IMR-90 (cell line): ENCODE measurements around the gene GNG7. TPM values are rescaled to one million over a fixed set of nuclear protein-coding genes. Genes with fewer than 3 reads are reported as not detected.

ENCODE experiments used
- ATAC-seq: fragments of 200-7000 bp; cut with Tn5 transposase; 2 replicates; pipeline ENCODE4 v1.9.1; 2020; ENCODE audit warnings: low read depth, mild to moderate bottlenecking, moderate library complexity
- BruUV-seq: library from RNA; stranded (reverse); fragments of 400-500 nt; replicated peaks from 2 replicates; lab custom pipeline; 2021; lab: Mats Ljungman, UMichigan
- CTCF ChIA-PET: fragments of 300-600 bp; formaldehyde crosslinking; extraction: SDS; loops from one replicate; lab custom pipeline; 2021; ENCODE audit warnings: antibody characterized with exemption; lab: Yijun Ruan, JAX
- POLR2A ChIA-PET: fragments of 300-600 bp; sonication (Branson Sonifier 250); formaldehyde crosslinking; loops from one replicate; lab custom pipeline; 2022; ENCODE audit warnings: antibody characterized with exemption; ENCODE audit not compliant: unreplicated experiment; lab: Charles Lee
- DNase-seq: peaks from one replicate; pipeline ENCODE4 v3.0.0; 2013
- H2AFZ ChIP-seq: replicated peaks from 2 replicates; pipeline ENCODE3; 2013; ENCODE audit warnings: low read length, mild to moderate bottlenecking; ENCODE audit not compliant: poor library complexity
- H2AK5ac ChIP-seq: 2 replicates; pipeline ENCODE4 v1.6.1; 2013; ENCODE audit warnings: low read depth, low read length, inconsistent platforms
- H2AK9ac ChIP-seq: replicated peaks from 2 replicates; pipeline ENCODE3; 2013; ENCODE audit warnings: mild to moderate bottlenecking, low read depth, low read length, moderate library complexity; ENCODE audit not compliant: poor library complexity
- H2BK120ac ChIP-seq: 2 replicates; pipeline ENCODE4 v1.6.1; 2013; ENCODE audit warnings: low read depth, low read length, inconsistent platforms
- H2BK15ac ChIP-seq: 3 replicates; pipeline ENCODE4 v1.6.1; 2013; ENCODE audit warnings: low read depth, low read length, inconsistent platforms
- H2BK20ac ChIP-seq: 2 replicates; pipeline ENCODE4 v1.6.1; 2013; ENCODE audit warnings: low read depth, mild to moderate bottlenecking, inconsistent platforms, low read length, moderate library complexity
- H2BK5ac ChIP-seq: 2 replicates; pipeline ENCODE4 v1.6.1; 2013; ENCODE audit warnings: mild to moderate bottlenecking, low read depth, low read length, inconsistent platforms; ENCODE audit not compliant: poor library complexity, severe bottlenecking
- H3K14ac ChIP-seq: replicated peaks from 2 replicates; pipeline ENCODE4 v1.6.1; 2013; ENCODE audit warnings: low read depth, low read length, inconsistent platforms
- H3K18ac ChIP-seq: 2 replicates; pipeline ENCODE4 v1.6.1; 2013; ENCODE audit warnings: low read depth, low read length, control low read depth
- H3K23ac ChIP-seq: 2 replicates; pipeline ENCODE4 v1.6.1; 2013; ENCODE audit warnings: low read depth, low read length, inconsistent platforms
- H3K27ac ChIP-seq: 2 replicates; pipeline ENCODE4 v1.5.1; 2013; ENCODE audit warnings: mild to moderate bottlenecking, control low read depth, low read length; ENCODE audit not compliant: insufficient read depth
- H3K27me3 ChIP-seq: 2 replicates; pipeline ENCODE4 v1.6.1; 2013; ENCODE audit warnings: low read length; ENCODE audit not compliant: control insufficient read depth, insufficient read depth
- H3K36me3 ChIP-seq: 2 replicates; pipeline ENCODE4 v1.6.1; 2013; ENCODE audit warnings: low read length, mixed read lengths; ENCODE audit not compliant: control insufficient read depth, insufficient read depth
- H3K4ac ChIP-seq: 2 replicates; pipeline ENCODE4 v1.6.1; 2013; ENCODE audit warnings: low read depth, low read length, inconsistent platforms
- H3K4me1 ChIP-seq: 2 replicates; pipeline ENCODE4 v1.6.1; 2013; ENCODE audit warnings: low read length, mixed read lengths; ENCODE audit not compliant: control insufficient read depth, insufficient read depth
- H3K4me2 ChIP-seq: 2 replicates; pipeline ENCODE4 v1.6.1; 2013; ENCODE audit warnings: low read depth, mild to moderate bottlenecking, control low read depth, low read length, moderate library complexity
- H3K4me3 ChIP-seq: 2 replicates; pipeline ENCODE4 v1.5.1; 2013; ENCODE audit warnings: low read depth, mild to moderate bottlenecking, control low read depth, low read length, moderate library complexity; ENCODE audit not compliant: insufficient read depth
- H3K56ac ChIP-seq: 2 replicates; pipeline ENCODE4 v1.6.1; 2013; ENCODE audit warnings: low read length, inconsistent platforms; ENCODE audit not compliant: insufficient read depth; ENCODE audit errors: extremely low read depth
- H3K79me1 ChIP-seq, 2 experiments: 2 replicates each; pipeline ENCODE4 v1.6.1; 2013; ENCODE audit warnings: low read length in 2 of 2, inconsistent platforms in 1 of 2, low read depth in 1 of 2
- H3K9ac ChIP-seq: 2 replicates; pipeline ENCODE4 v1.6.1; 2013; ENCODE audit warnings: low read depth, low read length, control low read depth
- H3K9me1 ChIP-seq: 2 replicates; pipeline ENCODE4 v1.6.1; 2013; ENCODE audit warnings: low read length, inconsistent platforms; ENCODE audit not compliant: insufficient read depth
- H3K9me3 ChIP-seq: 2 replicates; pipeline ENCODE4 v1.6.1; 2013; ENCODE audit warnings: low read length; ENCODE audit not compliant: control insufficient read depth, insufficient read depth
- H4K20me1 ChIP-seq: 2 replicates; pipeline ENCODE4 v1.6.1; 2013; ENCODE audit warnings: low read length, inconsistent platforms; ENCODE audit not compliant: insufficient read depth
- H4K5ac ChIP-seq: 2 replicates; pipeline ENCODE4 v1.6.1; 2013; ENCODE audit warnings: mild to moderate bottlenecking, low read depth, low read length, control low read depth
- H4K8ac ChIP-seq, 2 experiments: 2 replicates each; pipeline ENCODE4 v1.6.1; 2013; ENCODE audit warnings: low read depth in 2 of 2, low read length in 2 of 2, control low read depth in 1 of 2, inconsistent platforms in 1 of 2
- H4K91ac ChIP-seq: 2 replicates; pipeline ENCODE4 v1.6.1; 2013; ENCODE audit warnings: low read depth, low read length, inconsistent platforms; ENCODE audit not compliant: insufficient read depth
- CEBPB ChIP-seq: IDR thresholded peaks from 2 replicates; pipeline ENCODE4 v1.6.1; 2012; ENCODE audit warnings: low read depth, low read length, improper control_type of control experiment
- CHD1 ChIP-seq: IDR thresholded peaks from 2 replicates; pipeline ENCODE4 v1.6.1; 2012; ENCODE audit warnings: low read depth, low read length, improper control_type of control experiment
- CTCF ChIP-seq: conservative IDR thresholded peaks from 2 replicates; pipeline ENCODE4 v1.5.1; 2012; ENCODE audit warnings: mild to moderate bottlenecking, low read depth, low read length, improper control_type of control experiment
- MAZ ChIP-seq: IDR thresholded peaks from 2 replicates; pipeline ENCODE4 v1.6.1; 2012; ENCODE audit warnings: low read depth, mild to moderate bottlenecking, low read length, improper control_type of control experiment, moderate library complexity, borderline replicate concordance
- MXI1 ChIP-seq: IDR thresholded peaks from 2 replicates; pipeline ENCODE4 v1.6.1; 2012; ENCODE audit warnings: low read depth, mild to moderate bottlenecking, low read length, moderate library complexity, borderline replicate concordance
- POLR2A ChIP-seq: IDR thresholded peaks from 2 replicates; pipeline ENCODE4 v1.6.1; 2012; ENCODE audit warnings: mild to moderate bottlenecking, low read depth, low read length
- SMC3 ChIP-seq: fragments of 150-350 bp; IDR thresholded peaks from 2 replicates; pipeline ENCODE4 v1.6.1; 2016; ENCODE audit warnings: low read depth, mild to moderate bottlenecking, antibody characterized with exemption, low read length, moderate library complexity
- USF2 ChIP-seq: fragments of 150-350 bp; IDR thresholded peaks from 2 replicates; pipeline ENCODE4 v1.6.1; 2017; ENCODE audit warnings: mild to moderate bottlenecking, antibody characterized with exemption, low read length, low read depth
- WGBS, 2 experiments: methylation state at CpG; one replicate each; pipeline versions ENCODE4 v1.1.5 to v1.1.7; 2013; ENCODE audit warnings: missing lambda C conversion rate in 2 of 2; ENCODE audit not compliant: insufficient read length in 1 of 2; ENCODE audit errors: extremely low coverage in 2 of 2; 5-methylcytosine and 5-hydroxymethylcytosine counted together
- dilution Hi-C: fragments of 300-500 bp; cut with HindIII; formaldehyde crosslinking; loops from one replicate; pipeline ENCODE4 v1.14.3; 2018; ENCODE audit warnings: low sequenced_read_pairs; ENCODE audit not compliant: unreplicated experiment
- in situ Hi-C: fragments of 300-500 bp; cut with MboI; formaldehyde crosslinking; loops from 3 replicates; pipeline ENCODE4 v1.14.3; 2019; ENCODE audit warnings: low sequenced_read_pairs, inconsistent platforms, mixed read lengths
- intact Hi-C: fragments of 100-400 bp; cut with micrococcal nuclease; formaldehyde crosslinking; loops from 2 replicates; pipeline ENCODE4 v1.10.0; 2022
- polyA plus RNA-seq, 3 experiments: library from polyadenylated mRNA; depleted of rRNA; stranded (reverse); fragments of >200 nt; gene quantifications; 2 replicates each; pipeline ENCODE4 v1.2.3, GENCODE V29; 2012; ENCODE audit warnings: low replicate concordance in 1 of 3
- total RNA-seq: library from RNA; depleted of rRNA; stranded (reverse); fragments of >200 nt; gene quantifications from 2 replicates; pipeline ENCODE4 v1.2.3, GENCODE V29; 2012

The GNG7 gene
- total and polyA plus RNA-seq, 2 of the 4 experiments (the other 2 are of a cell fraction) = under 0.01 to 0.21 TPM

- TF ChIP-seq CHD1 (peak; percentile 17; the same call in 1 of the 2 replicates), SMC3 (0 out of 2 replicates have a peak, but pooled peaks have one; percentile 3)
Observed at GRCh38 chr19:2478278-2478755, 224.2 kb downstream of the GNG7 start (continued).

GRCh38 chr19:2477732-2478191 lies 224.7 kb downstream of the GNG7 start:
- H3K79me1 ChIP-seq = peaks cover 0 to 19% of the 10 kb centered on the region in 2 experiments; a peak in 1 of 4 replicates
- peak overlapping the region in 1 of 2 experiments; percentile 66; a peak in 2 of 4 replicates for H4K8ac ChIP-seq
- H3K9ac ChIP-seq = peak overlapping the region; percentile 87
- H3K36me3 ChIP-seq = peaks cover 4% of the 10 kb centered on the region; the same call in 1 of the 2 replicates
- H2BK20ac ChIP-seq = no peak overlapping the region
- H3K9me1 ChIP-seq = no peaks in the 10 kb centered on the region
- no peaks in the 10 kb centered on the region for H3K27me3 ChIP-seq
- ChIA-PET POLR2A (interaction anchor here (0.6 to 3.3 kb wide), 4 partner anchors 10 to 101 kb away, joined by 3 to 63 read pairs (median 4); no protein-coding TSS in a partner anchor), CTCF (interaction anchor here (0.5 to 1.3 kb wide), 4 partner anchors 133 to 447 kb away, joined by 3 to 7 read pairs (median 4); no protein-coding TSS in a partner anchor)
- dilution Hi-C loops (no loop called here), in situ Hi-C loops (loop anchor here (5.0 kb wide), 1 partner anchor 60 kb away; no protein-coding TSS in a partner anchor), intact Hi-C loops (loop anchor here (10.0 kb wide), 1 partner anchor 267 kb away; the partner anchor contains the start of gene SLC39A3)
- peak overlapping the region; percentile 38 for H2AK9ac ChIP-seq
- peak overlapping the region; percentile 25 for H4K91ac ChIP-seq
- H2AFZ ChIP-seq = peak overlapping the region; percentile 71
- peak overlapping the region; percentile 84 for H3K4me3 ChIP-seq
- H3K23ac ChIP-seq = peak overlapping the region; percentile 75
- peak overlapping the region; percentile 92 for H3K14ac ChIP-seq
- peak overlapping the region; percentile 85 for H2BK5ac ChIP-seq
- TF ChIP-seq CTCF (no peak), MXI1 (0 out of 2 replicates have a peak, but pooled peaks have one; percentile 4), CEBPB (no peak), POLR2A (no peak), USF2 (peak; percentile 31; the same call in 1 of the 2 replicates), CHD1 (peak; percentile 65), MAZ (no peak)
- H2AK5ac ChIP-seq = peak overlapping the region; percentile 31; the same call in 1 of the 2 replicates
- ATAC-seq (no peak), DNase-seq (peak; percentile 49)
- peaks cover 4% of the 10 kb centered on the region; the same call in 1 of the 2 replicates for H3K4me1 ChIP-seq
- 22% methylated on average over 10 of the region's 21 CpGs; no CpG with 5 or more reads in 1 of the 2 experiments for WGBS, 2 experiments
- H3K18ac ChIP-seq = peak overlapping the region; percentile 25; the same call in 1 of the 2 replicates
- H2BK15ac ChIP-seq = 0 out of 3 replicates have a peak overlapping the region, but pooled peaks have one; percentile 34
- H3K56ac ChIP-seq = peak overlapping the region; percentile 78
- BruUV-seq = no TSS peak
- peak overlapping the region; percentile 85 for H3K4me2 ChIP-seq
- peak overlapping the region; percentile 83 for H3K4ac ChIP-seq
- peaks cover 6% of the 10 kb centered on the region for H3K9me3 ChIP-seq
- H4K20me1 ChIP-seq = peaks cover 36% of the 10 kb centered on the region
- H2BK120ac ChIP-seq = peak overlapping the region; percentile 5; the same call in 1 of the 2 replicates
- H3K27ac ChIP-seq = peak overlapping the region; percentile 76
- H4K5ac ChIP-seq = peak overlapping the region; percentile 3; the same call in 1 of the 2 replicates
